Measurements from ENCODE around the gene FOXL3. TPM values are rescaled to one million over a fixed set of nuclear protein-coding genes. Genes with fewer than 3 reads are reported as not detected.

Gene FOXL3
- total RNA-seq, 1 experiment from 2014 or later: not detected

DNA sequence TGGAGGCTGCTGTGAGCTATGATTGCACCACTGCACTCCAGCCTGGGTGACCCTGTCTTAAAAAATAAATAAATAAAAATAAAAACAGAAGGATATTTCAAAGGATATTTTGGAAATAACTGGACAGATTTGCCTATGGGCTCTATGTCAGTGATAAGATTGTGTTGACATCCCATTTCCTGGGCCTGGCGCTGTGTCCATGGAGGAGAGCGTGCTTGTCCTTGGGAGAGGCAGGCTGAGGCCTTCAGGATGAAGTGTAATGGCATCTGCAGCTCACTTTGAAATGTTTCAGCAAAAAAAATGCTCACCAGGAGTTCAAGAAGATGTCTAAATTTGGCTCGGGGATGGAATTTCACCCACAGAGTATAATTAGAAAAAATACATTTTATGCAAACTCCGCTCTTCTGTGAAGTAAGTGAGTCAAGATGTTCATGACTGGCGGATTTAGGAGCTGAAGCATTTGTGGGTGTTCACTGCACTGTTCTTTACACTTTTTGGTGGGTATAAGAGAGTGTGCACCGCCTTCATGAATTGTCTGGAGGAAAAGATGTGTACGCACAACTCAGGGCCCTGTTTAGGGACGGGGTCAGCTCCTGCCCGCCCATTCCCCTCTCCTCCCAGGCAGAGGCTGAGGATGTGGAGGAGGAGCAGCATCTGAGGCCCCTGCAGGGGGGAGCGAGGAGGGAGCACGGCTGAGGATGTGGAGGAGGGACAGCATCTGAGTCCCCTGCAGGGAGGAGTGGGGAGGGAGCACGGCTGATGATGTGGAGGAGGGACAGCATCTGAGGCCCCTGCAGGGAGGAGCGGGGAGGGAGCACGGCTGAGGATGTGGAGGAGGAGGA, 18.5 kb upstream of the FOXL3 start (continued):
- TF ChIP-seq RAD21 (IDR thresholded peaks at IDR 0.05; ENCODE audit: low read depth) (no peak), MAX (IDR thresholded peaks at IDR 0.05) (no peak), ELF1 (IDR thresholded peaks at IDR 0.05; ENCODE audit: borderline replicate concordance, low read depth) (no peak), SRF (IDR thresholded peaks at IDR 0.05; ENCODE audit: low read depth) (no peak)

- BruUV-seq (replicated peaks): no TSS peak
- TF ChIP-seq MAX (IDR thresholded peaks at IDR 0.05): no peak
- no peak for TF ChIP-seq RAD21 (IDR thresholded peaks at IDR 0.05; ENCODE audit: low read depth)
- no peak for TF ChIP-seq ZFX (IDR thresholded peaks at IDR 0.05)
- no peak for TF ChIP-seq ZBTB33 (IDR thresholded peaks at IDR 0.05; ENCODE audit: extremely low read depth, insufficient replicate concordance, low read length)
- no peak for TF ChIP-seq JUND (IDR thresholded peaks at IDR 0.05)
- TF ChIP-seq EZH2phosphoT487 (IDR thresholded peaks at IDR 0.05; ENCODE audit: borderline replicate concordance): no peak
- CTCF ChIA-PET: no interaction called here
- Histone ChIP-seq H3K4me2 (ENCODE audit: low read length) (no peak overlapping the region), H3K27me3 (ENCODE audit: insufficient read depth, low read length) (no peaks in the 10 kb centered on the region), H3K4me3 (replicated peaks in 1 of 2; ENCODE audit: low read depth in 1 of 2, low read length in 2 of 2) (no peak overlapping the region), H3K27ac (ENCODE audit: low read depth, low read length) (no peak overlapping the region), H4K20me1 (ENCODE audit: insufficient read depth) (no peaks in the 10 kb centered on the region), H3K79me2 (ENCODE audit: insufficient read depth, low read length) (no peaks in the 10 kb centered on the region), H3K9me2 (ENCODE audit: insufficient read depth) (no peaks in the 10 kb centered on the region), H3K36me3 (ENCODE audit: control insufficient read depth in 1 of 2, insufficient read depth in 2 of 2, low read length in 2 of 2) (no peaks in the 10 kb centered on the region), H3K9ac (ENCODE audit: low read length) (no peak overlapping the region), H2AFZ (ENCODE audit: low read depth, low read length, poor library complexity, severe bottlenecking) (no peak overlapping the region), H3K9me3 (ENCODE audit: control insufficient read depth in 1 of 2, insufficient read depth in 1 of 2, low read depth in 1 of 2, low read length in 2 of 2) (peaks cover 7 to 12% of the 10 kb centered on the region in 2 experiments; a peak in 2 of 4 replicates), H3K4me1 (ENCODE audit: control insufficient read depth in 1 of 2, insufficient read depth in 2 of 2, low read length in 2 of 2) (no peaks in the 10 kb centered on the region)
- ATAC-seq (no peak), DNase-seq (ENCODE audit: low read depth, low spot score) (no peak)
- intact Hi-C loops (cut with micrococcal nuclease): no loop called here
- RAD21 ChIA-PET (ENCODE audit: low non-redundant PET in 1 of 2, low total read pairs in 2 of 2, uncharacterized antibody in 2 of 2, unreplicated experiment in 2 of 2): no interaction called here
- POLR2A ChIA-PET: no interaction called here
These were observed 17.8 kb upstream of the FOXL3 start for GRCh38 chr7:272108-272615.
